HCT116 (cell line): ENCODE results near the gene NTSR1. TPM values are rescaled to one million over a fixed set of nuclear protein-coding genes. Genes with fewer than 3 reads are reported as not detected.
A peak's percentile ranks its signal among the peaks of the same experiment; 100 is the strongest.

ENCODE experiments used
- ATAC-seq: fragments of 200-7000 bp; cut with Tn5 transposase; 2 replicates; pipeline ENCODE4 v1.9.1; 2020; ENCODE audit warnings: mild to moderate bottlenecking, moderate library complexity
- BruUV-seq: library from RNA; stranded (reverse); fragments of 400-500 nt; replicated peaks from 2 replicates; lab custom pipeline; 2021; lab: Mats Ljungman, UMichigan
- CTCF ChIA-PET: fragments of 300-600 bp; sonication (Branson Sonifier 250); formaldehyde crosslinking; loops from one replicate; lab custom pipeline; 2021; ENCODE audit warnings: antibody characterized with exemption; lab: Charles Lee
- POLR2A ChIA-PET: fragments of 300-600, 350-600 bp; sonication (Branson Sonifier 250); formaldehyde crosslinking; loops from one replicate; lab custom pipeline; 2021; ENCODE audit warnings: antibody characterized with exemption; lab: Charles Lee
- RAD21 ChIA-PET, 2 experiments: fragments of 300-600 bp; sonication (Branson Sonifier 250); formaldehyde crosslinking; loops; one replicate each; lab custom pipeline; 2023; ENCODE audit warnings: low total read pairs in 2 of 2; ENCODE audit not compliant: uncharacterized antibody in 2 of 2, unreplicated experiment in 2 of 2, low non-redundant PET in 1 of 2; lab: Charles Lee
- DNase-seq: peaks from one replicate; pipeline ENCODE4 v3.0.0-alpha.2; 2010; ENCODE audit warnings: low read depth, low spot score
- H2AFZ ChIP-seq: fragments of 200-600 bp; shearing (Covaris generic), sonication (generic); 2 replicates; pipeline ENCODE4 v1.6.1; 2017; ENCODE audit warnings: low read depth, mixed run types, mixed read lengths, antibody characterized with exemption, low read length; ENCODE audit not compliant: poor library complexity, severe bottlenecking
- H3K27ac ChIP-seq: 2 replicates; pipeline ENCODE4 v1.5.1; 2012; ENCODE audit warnings: low read depth, low read length
- H3K27me3 ChIP-seq: fragments of 200-600 bp; sonication (generic); 2 replicates; pipeline ENCODE4 v1.6.1; 2016; ENCODE audit warnings: mixed run types, low read length, mixed read lengths; ENCODE audit not compliant: insufficient read depth
- H3K36me3 ChIP-seq, 2 experiments: fragments of 200-500 bp in 1 of 2; fragments of 200-600 bp in 1 of 2; sonication (Bioruptor generic) in 1 of 2; sonication (generic) in 1 of 2; 2 replicates each; pipeline versions ENCODE4 v1.5.1 to v1.6.1; 2014 to 2016; ENCODE audit warnings: low read length in 2 of 2, inconsistent platforms in 1 of 2, mixed read lengths in 1 of 2, mixed run types in 1 of 2; ENCODE audit not compliant: insufficient read depth in 2 of 2, control insufficient read depth in 1 of 2
- H3K4me1 ChIP-seq, 2 experiments: fragments of 200-600 bp in 1 of 2; sonication (generic) in 1 of 2; 2 replicates each; pipeline versions ENCODE4 v1.5.1 to v1.6.1; 2012 to 2017; ENCODE audit warnings: low read length in 2 of 2, inconsistent platforms in 1 of 2, mild to moderate bottlenecking in 1 of 2, mixed read lengths in 1 of 2, mixed run types in 1 of 2, moderate library complexity in 1 of 2; ENCODE audit not compliant: insufficient read depth in 2 of 2, control insufficient read depth in 1 of 2
- H3K4me2 ChIP-seq: fragments of 200-600 bp; sonication (generic); 2 replicates; pipeline ENCODE4 v1.6.1; 2017; ENCODE audit warnings: mixed run types, low read length, mixed read lengths
- H3K4me3 ChIP-seq, 2 experiments: fragments of 200-600 bp in 1 of 2; sonication (generic) in 1 of 2; replicated peaks in 1 of 2; 2 replicates each; pipeline ENCODE4 v1.5.1; 2011 to 2016; ENCODE audit warnings: low read length in 2 of 2, control low read depth in 1 of 2, low read depth in 1 of 2, mild to moderate bottlenecking in 1 of 2, mixed read lengths in 1 of 2, mixed run types in 1 of 2
- H3K79me2 ChIP-seq: fragments of 200-600 bp; sonication (generic); 2 replicates; pipeline ENCODE4 v1.6.1; 2017; ENCODE audit warnings: mild to moderate bottlenecking, mixed run types, low read length, moderate library complexity, mixed read lengths; ENCODE audit not compliant: insufficient read depth
- H3K9ac ChIP-seq: fragments of 200-600 bp; sonication (generic); 2 replicates; pipeline ENCODE4 v1.6.1; 2016; ENCODE audit warnings: low read length, mixed read lengths
- H3K9me2 ChIP-seq: fragments of 200-600 bp; sonication (generic), shearing (Covaris generic); 2 replicates; pipeline ENCODE4 v1.6.1; 2017; ENCODE audit warnings: mixed run types, mild to moderate bottlenecking, moderate library complexity; ENCODE audit not compliant: insufficient read depth
- H3K9me3 ChIP-seq, 2 experiments: fragments of 200-500 bp in 1 of 2; fragments of 200-600 bp in 1 of 2; sonication (Bioruptor generic) in 1 of 2; sonication (generic) in 1 of 2; 2 replicates each; pipeline ENCODE4 v1.6.1; 2014 to 2017; ENCODE audit warnings: low read length in 2 of 2, mixed read lengths in 2 of 2, inconsistent platforms in 1 of 2, low read depth in 1 of 2, mild to moderate bottlenecking in 1 of 2, mixed run types in 1 of 2, moderate library complexity in 1 of 2; ENCODE audit not compliant: control insufficient read depth in 1 of 2, insufficient read depth in 1 of 2
- H4K20me1 ChIP-seq: fragments of 200-600 bp; sonication (generic), shearing (Covaris generic); 2 replicates; pipeline ENCODE4 v1.6.1; 2017; ENCODE audit warnings: mixed run types, mild to moderate bottlenecking, moderate library complexity; ENCODE audit not compliant: insufficient read depth
- EGR1 ChIP-seq: IDR thresholded peaks from 2 replicates; pipeline ENCODE4 v1.6.1; 2012; ENCODE audit warnings: low read depth
- ELF1 ChIP-seq: IDR thresholded peaks from 2 replicates; pipeline ENCODE4 v1.6.1; 2012; ENCODE audit warnings: low read depth, borderline replicate concordance
- EZH2 ChIP-seq: fragments of 200-600 bp; sonication (generic); IDR thresholded peaks from 2 replicates; pipeline ENCODE4 v1.6.1; 2017; ENCODE audit warnings: antibody characterized with exemption, mixed run types
- POLR2AphosphoS5 ChIP-seq: IDR thresholded peaks from 2 replicates; pipeline ENCODE4 v1.6.1; 2011; ENCODE audit warnings: mild to moderate bottlenecking, low read depth, low read length, moderate library complexity
- SIN3A ChIP-seq: IDR thresholded peaks from 2 replicates; pipeline ENCODE4 v1.6.1; 2012; ENCODE audit warnings: low read depth
- SRF ChIP-seq: IDR thresholded peaks from 2 replicates; pipeline ENCODE4 v1.6.1; 2012; ENCODE audit warnings: low read depth
- TCF7L2 ChIP-seq: IDR thresholded peaks from 2 replicates; pipeline ENCODE4 v1.7.0; 2011; ENCODE audit warnings: borderline replicate concordance, inconsistent platforms; ENCODE audit not compliant: insufficient read depth, insufficient read length; ENCODE audit errors: extremely low read depth
- YY1 ChIP-seq: IDR thresholded peaks from 2 replicates; pipeline ENCODE4 v1.6.1; 2011; ENCODE audit warnings: low read length, low read depth, moderate library complexity, mild to moderate bottlenecking; ENCODE audit not compliant: insufficient replicate concordance; ENCODE audit errors: extremely low read depth
- intact Hi-C: fragments of 100-400 bp; cut with micrococcal nuclease; formaldehyde crosslinking; loops from 2 replicates; pipeline ENCODE4 v1.10.0; 2022
- total RNA-seq: library from RNA; stranded (reverse); gene quantifications from one replicate; pipeline ENCODE4 v1.2.1, GENCODE V29; 2021; ENCODE audit not compliant: unreplicated experiment
- TF ChIP-seq, protein P1 (sequence below), 3 experiments: fragments of 200-600 bp in 1 of 3; sonication (generic) in 1 of 3; IDR thresholded peaks in 2 of 3; conservative IDR thresholded peaks in 1 of 3; 2 replicates each; pipeline ENCODE4 v1.5.1; 2012 to 2017; ENCODE audit warnings: low read depth in 2 of 3, low read length in 2 of 3, antibody characterized with exemption in 1 of 3, borderline replicate concordance in 1 of 3, control low read depth in 1 of 3, mild to moderate bottlenecking in 1 of 3, mixed read lengths in 1 of 3, mixed run types in 1 of 3, moderate library complexity in 1 of 3; ENCODE audit not compliant: insufficient read depth in 1 of 3
- TF ChIP-seq, protein P2 (sequence below): IDR thresholded peaks from 2 replicates; pipeline ENCODE4 v1.6.1; 2012

NTSR1 gene
- total RNA-seq, 1 experiment from 2014 or later = 187 TPM

GRCh38 chr20:62791301-62792181, 82.9 kb downstream of the NTSR1 start:
- no TSS peak for BruUV-seq
- TF ChIP-seq SIN3A = no peak
- TF ChIP-seq ELF1 = no peak
- TF ChIP-seq, protein P1, sequence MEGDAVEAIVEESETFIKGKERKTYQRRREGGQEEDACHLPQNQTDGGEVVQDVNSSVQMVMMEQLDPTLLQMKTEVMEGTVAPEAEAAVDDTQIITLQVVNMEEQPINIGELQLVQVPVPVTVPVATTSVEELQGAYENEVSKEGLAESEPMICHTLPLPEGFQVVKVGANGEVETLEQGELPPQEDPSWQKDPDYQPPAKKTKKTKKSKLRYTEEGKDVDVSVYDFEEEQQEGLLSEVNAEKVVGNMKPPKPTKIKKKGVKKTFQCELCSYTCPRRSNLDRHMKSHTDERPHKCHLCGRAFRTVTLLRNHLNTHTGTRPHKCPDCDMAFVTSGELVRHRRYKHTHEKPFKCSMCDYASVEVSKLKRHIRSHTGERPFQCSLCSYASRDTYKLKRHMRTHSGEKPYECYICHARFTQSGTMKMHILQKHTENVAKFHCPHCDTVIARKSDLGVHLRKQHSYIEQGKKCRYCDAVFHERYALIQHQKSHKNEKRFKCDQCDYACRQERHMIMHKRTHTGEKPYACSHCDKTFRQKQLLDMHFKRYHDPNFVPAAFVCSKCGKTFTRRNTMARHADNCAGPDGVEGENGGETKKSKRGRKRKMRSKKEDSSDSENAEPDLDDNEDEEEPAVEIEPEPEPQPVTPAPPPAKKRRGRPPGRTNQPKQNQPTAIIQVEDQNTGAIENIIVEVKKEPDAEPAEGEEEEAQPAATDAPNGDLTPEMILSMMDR (IDR thresholded peaks at IDR 0.05 in 2 of 3, conservative IDR thresholded peaks at IDR 0.05 in 1 of 3; ENCODE audit: borderline replicate concordance in 1 of 3, insufficient read depth in 1 of 3, low read depth in 2 of 3, low read length in 2 of 3) = peak in 2 of 3 experiments; percentile 93 to 99; a peak in 4 of 6 replicates
- TF ChIP-seq EZH2 = no peak
- TF ChIP-seq TCF7L2 = peak; percentile 25
- TF ChIP-seq SRF = no peak
- TF ChIP-seq POLR2AphosphoS5 = peak; percentile 27; the same call in 1 of the 2 replicates
- TF ChIP-seq, protein P2, sequence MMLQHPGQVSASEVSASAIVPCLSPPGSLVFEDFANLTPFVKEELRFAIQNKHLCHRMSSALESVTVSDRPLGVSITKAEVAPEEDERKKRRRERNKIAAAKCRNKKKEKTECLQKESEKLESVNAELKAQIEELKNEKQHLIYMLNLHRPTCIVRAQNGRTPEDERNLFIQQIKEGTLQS = no peak
- no peak for TF ChIP-seq EGR1
- TF ChIP-seq YY1 = peak; percentile 33
- CTCF ChIA-PET = interaction anchor here (0.8 to 1.8 kb wide), 18 partner anchors 9 to 381 kb away, joined by 3 to 13 read pairs (median 6); no protein-coding TSS in a partner anchor
- Histone ChIP-seq H2AFZ (no peak overlapping the region), H3K27me3 (no peaks in the 10 kb centered on the region), H3K9me2 (no peaks in the 10 kb centered on the region), H3K4me3 (peak overlapping the region; percentile 3 to 42; a peak in 2 of 4 replicates), H3K27ac (peak overlapping the region; percentile 54), H3K36me3 (no peaks in the 10 kb centered on the region), H3K4me1 (peaks cover 15 to 51% of the 10 kb centered on the region in 2 experiments), H3K79me2 (no peaks in the 10 kb centered on the region), H4K20me1 (no peaks in the 10 kb centered on the region), H3K9me3 (no peaks in the 10 kb centered on the region), H3K9ac (peak overlapping the region; percentile 53), H3K4me2 (peak overlapping the region; percentile 86)
- DNase-seq (peak; percentile 87), ATAC-seq (peak; percentile 44)
- intact Hi-C loops = loop anchor here (1.0 to 5.0 kb wide), 4 partner anchors 88 to 289 kb away; no protein-coding TSS in a partner anchor
- RAD21 ChIA-PET = interaction anchor here (0.7 to 1.2 kb wide), 5 partner anchors 26 to 175 kb away, joined by 3 to 4 read pairs (median 3); no protein-coding TSS in a partner anchor
- POLR2A ChIA-PET = interaction anchor here (0.5 to 1.5 kb wide), 3 partner anchors 33 to 403 kb away, joined by 3 to 4 read pairs (median 3); partner anchors contain the start of gene SLCO4A1
